HepG2 (cell line): ENCODE measurements around the gene ZNF330. TPM values are rescaled to one million over a fixed set of nuclear protein-coding genes. Genes with fewer than 3 reads are reported as not detected.

Experiments used
- ATAC-seq: fragments of 200-7000 bp; cut with Tn5 transposase; 3 replicates; pipeline ENCODE4 v1.9.1; 2020; ENCODE audit warnings: mild to moderate bottlenecking, moderate library complexity
- BruUV-seq: library from RNA; stranded (reverse); fragments of 400-500 nt; replicated peaks from 2 replicates; lab custom pipeline; 2021; lab: Mats Ljungman, UMichigan
- CTCF ChIA-PET: fragments of 300-600 bp; formaldehyde crosslinking; extraction: SDS; loops from one replicate; lab custom pipeline; 2021; ENCODE audit warnings: low total read pairs, inconsistent platforms, low intra/inter-chr PET ratio; lab: Yijun Ruan, JAX
- POLR2A ChIA-PET: fragments of 350-600 bp; sonication (Branson Sonifier 250); formaldehyde crosslinking; loops from one replicate; lab custom pipeline; 2020; ENCODE audit warnings: antibody characterized with exemption, inconsistent platforms; lab: Yijun Ruan, JAX
- DNase-seq: peaks from one replicate; pipeline ENCODE4 v3.0.0-alpha.2; 2015; ENCODE audit warnings: low spot score
- FAIRE-seq: peaks from 3 replicates; lab custom pipeline; 2011; peaks lifted over from hg19 to GRCh38; lab: Jason Lieb, UNC
- H2AFZ ChIP-seq: one replicate; pipeline ENCODE4 v1.6.1; 2011; ENCODE audit warnings: low read length, inconsistent platforms
- H3K27ac ChIP-seq: fragments of 300-600 bp; 3 replicates; pipeline ENCODE4 v1.8.0; 2011; ENCODE audit warnings: mixed run types, mild to moderate bottlenecking, mixed read lengths, low read length, inconsistent platforms; ENCODE audit not compliant: insufficient read depth; ENCODE audit errors: extremely low read length
- H3K27me3 ChIP-seq, 2 experiments: fragments of 200-600 bp in 1 of 2; 2 replicates in 1 of 2; 3 replicates in 1 of 2; pipeline versions ENCODE4 v1.6.0 to v1.8.0; 2011; ENCODE audit warnings: low read length in 2 of 2, mild to moderate bottlenecking in 2 of 2, moderate library complexity in 2 of 2, inconsistent platforms in 1 of 2; ENCODE audit not compliant: insufficient read depth in 2 of 2, control insufficient read depth in 1 of 2
- H3K36me3 ChIP-seq, 2 experiments: fragments of 200-600 bp in 1 of 2; replicated peaks in 1 of 2; 2 replicates in 1 of 2; 3 replicates in 1 of 2; pipeline versions ENCODE4 v1.5.1 to v1.8.0; 2011; ENCODE audit warnings: low read length in 2 of 2, inconsistent platforms in 1 of 2; ENCODE audit not compliant: insufficient read depth in 2 of 2, control insufficient read depth in 1 of 2
- H3K4me1 ChIP-seq: 2 replicates; pipeline ENCODE4 v1.5.1; 2012; ENCODE audit warnings: low read length, inconsistent platforms; ENCODE audit not compliant: insufficient read depth
- H3K4me2 ChIP-seq: 2 replicates; pipeline ENCODE4 v1.6.0; 2011; ENCODE audit warnings: low read depth, low read length, inconsistent platforms
- H3K4me3 ChIP-seq, 3 experiments: fragments of 200-600 bp in 1 of 3; sonication (generic), shearing (Covaris generic) in 1 of 3; replicated peaks in 1 of 3; 2 replicates each; pipeline ENCODE4 v1.5.1; 2011 to 2016; ENCODE audit warnings: low read length in 3 of 3, inconsistent platforms in 2 of 3, low read depth in 2 of 3, mild to moderate bottlenecking in 2 of 3, control low read depth in 1 of 3, mixed read lengths in 1 of 3; ENCODE audit not compliant: insufficient read depth in 1 of 3
- H3K79me2 ChIP-seq: one replicate; pipeline ENCODE4 v1.6.1; 2011; ENCODE audit warnings: low read length, inconsistent platforms; ENCODE audit not compliant: insufficient read depth
- H3K9ac ChIP-seq: 2 replicates; pipeline ENCODE4 v1.6.0; 2011; ENCODE audit warnings: mild to moderate bottlenecking, low read depth, low read length, inconsistent platforms; ENCODE audit not compliant: insufficient read depth
- H3K9me3 ChIP-seq: 2 replicates; pipeline ENCODE4 v1.5.1; 2012; ENCODE audit warnings: mild to moderate bottlenecking, low read length
- H4K20me1 ChIP-seq: 2 replicates; pipeline ENCODE4 v1.6.0; 2011; ENCODE audit warnings: inconsistent platforms, mild to moderate bottlenecking, low read length, moderate library complexity; ENCODE audit not compliant: insufficient read depth
- ATF7 ChIP-seq, 2 experiments: fragments of 450-650 bp in 1 of 2; sonication (generic) in 1 of 2; formaldehyde crosslinking in 1 of 2; IDR thresholded peaks; 2 replicates each; pipeline versions ENCODE4 v1.4.0 to v1.6.1; 2016 to 2020; ENCODE audit warnings: antibody characterized with exemption in 1 of 2, mild to moderate bottlenecking in 1 of 2, missing genetic modification reagents in 1 of 2
- BCL6 ChIP-seq: IDR thresholded peaks from 2 replicates; pipeline ENCODE4 v1.6.1; 2016; ENCODE audit warnings: missing genetic modification reagents, missing compliant biosample characterization
- DMAP1 ChIP-seq: IDR thresholded peaks from 2 replicates; pipeline ENCODE4 v1.6.1; 2016
- DNMT3B ChIP-seq: conservative IDR thresholded peaks from 2 replicates; pipeline ENCODE4 v1.6.1; 2016; ENCODE audit warnings: missing biosample characterization, control low read depth
- ELF1 ChIP-seq: sonication (generic); formaldehyde crosslinking; IDR thresholded peaks from 2 replicates; pipeline ENCODE4 v1.4.0; 2020; ENCODE audit warnings: missing genetic modification reagents
- ELF4 ChIP-seq: sonication (generic); formaldehyde crosslinking; IDR thresholded peaks from 2 replicates; pipeline ENCODE4 v1.5.0; 2020; ENCODE audit warnings: missing genetic modification reagents, mild to moderate bottlenecking, moderate library complexity, borderline replicate concordance
- HNRNPUL1 ChIP-seq: fragments of 200-400 bp; formaldehyde crosslinking; IDR thresholded peaks from 2 replicates; pipeline ENCODE4 v1.6.1; 2017; ENCODE audit warnings: low read depth, mild to moderate bottlenecking, low read length, moderate library complexity
- KDM4B ChIP-seq: sonication (generic); formaldehyde crosslinking; IDR thresholded peaks from 2 replicates; pipeline ENCODE4 v1.4.0; 2020; ENCODE audit warnings: missing genetic modification reagents
- MTF1 ChIP-seq: sonication (generic); formaldehyde crosslinking; IDR thresholded peaks from 2 replicates; pipeline ENCODE4 v1.5.0; 2020; ENCODE audit warnings: missing genetic modification reagents
- MTF2 ChIP-seq: sonication (generic); formaldehyde crosslinking; IDR thresholded peaks from 2 replicates; pipeline ENCODE4 v1.5.0; 2020; ENCODE audit warnings: missing genetic modification reagents, borderline replicate concordance
- PPARG ChIP-seq: conservative IDR thresholded peaks from 2 replicates; pipeline ENCODE4 v1.6.1; 2016; ENCODE audit warnings: missing biosample characterization, missing genetic modification reagents
- PREB ChIP-seq: sonication (generic); formaldehyde crosslinking; IDR thresholded peaks from 2 replicates; pipeline ENCODE4 v1.4.0; 2020; ENCODE audit warnings: missing genetic modification reagents
- RAD21 ChIP-seq: fragments of 450-650 bp; formaldehyde crosslinking; IDR thresholded peaks from 2 replicates; pipeline ENCODE4 v1.5.0; 2020; ENCODE audit warnings: mild to moderate bottlenecking
- TBL1XR1 ChIP-seq: fragments of 150-350 bp; IDR thresholded peaks from 2 replicates; pipeline ENCODE4 v1.6.1; 2014; ENCODE audit warnings: borderline replicate concordance, low read length; ENCODE audit not compliant: partially characterized antibody
- TFAP4 ChIP-seq: sonication (generic); IDR thresholded peaks from 2 replicates; pipeline ENCODE4 v1.6.1; 2016; ENCODE audit warnings: low read depth, borderline replicate concordance
- TOPORS ChIP-seq: sonication (generic); formaldehyde crosslinking; IDR thresholded peaks from 2 replicates; pipeline ENCODE4 v1.8.0; 2023; ENCODE audit warnings: mild to moderate bottlenecking, missing genetic modification reagents
- ZNF138 ChIP-seq: sonication (generic); formaldehyde crosslinking; IDR thresholded peaks from 2 replicates; pipeline ENCODE4 v1.5.0; 2020; ENCODE audit warnings: mild to moderate bottlenecking, low read depth, missing genetic modification reagents
- ZNF280B ChIP-seq: sonication (generic); formaldehyde crosslinking; IDR thresholded peaks from 2 replicates; pipeline ENCODE4 v1.5.0; 2020; ENCODE audit warnings: missing genetic modification reagents, mild to moderate bottlenecking, borderline replicate concordance
- ZNF619 ChIP-seq: sonication (generic); formaldehyde crosslinking; IDR thresholded peaks from 2 replicates; pipeline ENCODE4 v1.4.0; 2020; ENCODE audit warnings: mild to moderate bottlenecking, missing genetic modification reagents
- WGBS: methylation state at CpG from one replicate; pipeline ENCODE4 v1.1.6; 2017; ENCODE audit warnings: low lambda C conversion rate; 5-methylcytosine and 5-hydroxymethylcytosine counted together
- in situ Hi-C: cut with HindIII; loops from 2 replicates; pipeline ENCODE4 v1.10.0; 2017; ENCODE audit warnings: low pct_unique_long_range_greater_than_20kb; ENCODE audit not compliant: extremely low pct_ligation_motif_present
- intact Hi-C: fragments of 100-400 bp; cut with micrococcal nuclease; formaldehyde crosslinking; loops from one replicate; pipeline ENCODE4 v1.10.0; 2022; ENCODE audit not compliant: unreplicated experiment
- polyA plus RNA-seq, 8 experiments: library from polyadenylated mRNA; depleted of rRNA in 3 of 8; stranded (reverse) in 7 of 8; unstranded in 1 of 8; fragments of >200 nt; fragmentation: Illumina TruSeq in 4 of 8; extraction: Trizol in 4 of 8; gene quantifications; 2 replicates each; pipeline versions ENCODE4 v1.2.1 to v1.2.3, GENCODE V29; 2011 to 2016; ENCODE audit warnings: low read depth in 4 of 8, missing spikeins in 1 of 8, mixed read lengths in 1 of 8; ENCODE audit not compliant: insufficient read depth in 1 of 8
- total RNA-seq, 5 experiments: library from RNA; depleted of rRNA; stranded (reverse); fragments of >200 nt; fragmentation: Illumina TruSeq; extraction: Trizol; gene quantifications; 2 replicates each; pipeline ENCODE4 v1.2.3, GENCODE V29; 2016; ENCODE audit warnings: low read depth in 1 of 5

ZNF330 gene
- total and polyA plus RNA-seq, 2 of the 13 experiments (the other 11 are each of a cell fraction or from before 2014, with no cell fraction given): 23.3 to 43.4 TPM

- no peak overlapping the region for H3K9ac ChIP-seq
- no peaks in the 10 kb centered on the region for H3K9me3 ChIP-seq
- CTCF ChIA-PET: no interaction called here
- no peaks in the 10 kb centered on the region for H3K36me3 ChIP-seq
- no peak for ATAC-seq
- no peak for DNase-seq
- in situ Hi-C loops (no loop called here), intact Hi-C loops (no loop called here)
- H2AFZ ChIP-seq: no peak overlapping the region
- no peaks in the 10 kb centered on the region for H3K4me1 ChIP-seq
- TF ChIP-seq ELF1 (CRISPR knock-in tag) (no peak), TOPORS (CRISPR knock-in tag) (no peak), PPARG (CRISPR knock-in tag) (no peak), ZNF619 (no peak), ZNF138 (CRISPR knock-in tag) (no peak), BCL6 (CRISPR knock-in tag) (no peak), TFAP4 (no peak), HNRNPUL1 (no peak), RAD21 (CRISPR knock-in tag) (no peak), ATF7 (IDR thresholded peaks at IDR 0.05) (no peak), ATF7 (CRISPR knock-in tag; IDR thresholded peaks at IDR 0.05) (no peak)
- BruUV-seq: no TSS peak
- FAIRE-seq: no peak
- H3K4me3 ChIP-seq: no peak overlapping the region
- 48% methylated on average over 2 of the region's 2 CpGs for WGBS
- no peaks in the 10 kb centered on the region for H3K27me3 ChIP-seq
- H3K4me2 ChIP-seq: no peak overlapping the region
- H4K20me1 ChIP-seq: no peaks in the 10 kb centered on the region
- POLR2A ChIA-PET: no interaction called here
- no peak overlapping the region for H3K27ac ChIP-seq
- no peaks in the 10 kb centered on the region for H3K79me2 ChIP-seq
Measured at GRCh38 chr4:141283152-141283551, 62.5 kb downstream of the ZNF330 start.

- DNase-seq: no peak
- Histone ChIP-seq H3K79me2 (no peaks in the 10 kb centered on the region), H3K4me2 (no peak overlapping the region), H4K20me1 (no peaks in the 10 kb centered on the region), H3K27me3 (no peaks in the 10 kb centered on the region), H3K27ac (no peak overlapping the region), H3K4me1 (no peaks in the 10 kb centered on the region), H3K36me3 (no peaks in the 10 kb centered on the region), H2AFZ (no peak overlapping the region), H3K4me3 (no peak overlapping the region), H3K9ac (no peak overlapping the region), H3K9me3 (no peaks in the 10 kb centered on the region)
- no peak for ATAC-seq
- no TSS peak for BruUV-seq
- intact Hi-C loops: no loop called here
- ChIA-PET POLR2A (no interaction called here), CTCF (no interaction called here)
- WGBS: 4% methylated on average over 2 of the region's 2 CpGs
- FAIRE-seq: no peak
- in situ Hi-C loops: no loop called here
- no peak for TF ChIP-seq DNMT3B (CRISPR knock-in tag)
- no peak for TF ChIP-seq MTF1
- TF ChIP-seq ZNF280B (CRISPR knock-in tag): no peak
- TF ChIP-seq KDM4B (CRISPR knock-in tag): no peak
- no peak for TF ChIP-seq DMAP1 (CRISPR knock-in tag)
- no peak for TF ChIP-seq MTF2
- no peak for TF ChIP-seq ELF4 (CRISPR knock-in tag)
- TF ChIP-seq TBL1XR1: no peak
- TF ChIP-seq PREB (CRISPR knock-in tag): no peak
Measured at GRCh38 chr4:141283563-141283962, 62.9 kb downstream of the ZNF330 start.
